Midbrain (tissue), 1 donor: ENCODE data around the gene BRF1.

Experiments
- DNase-seq: peaks from one replicate; lab custom pipeline; 2025; lab: John Stamatoyannopoulos, UW

Gene BRF1

DNA sequence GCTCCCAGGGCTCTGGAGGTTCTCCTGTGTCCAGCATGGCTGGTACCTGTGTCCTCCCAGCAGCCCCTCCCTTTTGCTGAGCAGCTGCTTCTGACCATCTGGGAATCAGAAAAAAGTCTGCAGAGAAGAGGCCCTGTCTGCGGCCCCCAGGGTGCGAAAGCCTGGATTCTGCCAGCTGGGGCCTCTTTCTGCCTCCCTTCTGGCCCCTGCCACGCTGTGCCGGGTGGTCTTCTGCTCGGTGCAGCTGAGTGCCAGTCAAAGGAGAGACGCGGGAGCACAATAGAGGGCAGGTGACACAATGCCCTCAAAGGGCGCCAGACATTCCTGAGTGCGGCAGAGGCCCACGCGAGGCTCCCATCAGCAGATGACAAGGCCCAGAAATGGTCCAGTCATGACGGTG, 39.8 kb downstream of the BRF1 start:
- DNase-seq, result no peak

GRCh38 chr14:105258846-105259245, 42.0 kb downstream of the BRF1 start:
- no peak for DNase-seq

- DNase-seq, result no peak
Observed at GRCh38 chr14:105257464-105257863, 43.3 kb downstream of the BRF1 start.

DNA sequence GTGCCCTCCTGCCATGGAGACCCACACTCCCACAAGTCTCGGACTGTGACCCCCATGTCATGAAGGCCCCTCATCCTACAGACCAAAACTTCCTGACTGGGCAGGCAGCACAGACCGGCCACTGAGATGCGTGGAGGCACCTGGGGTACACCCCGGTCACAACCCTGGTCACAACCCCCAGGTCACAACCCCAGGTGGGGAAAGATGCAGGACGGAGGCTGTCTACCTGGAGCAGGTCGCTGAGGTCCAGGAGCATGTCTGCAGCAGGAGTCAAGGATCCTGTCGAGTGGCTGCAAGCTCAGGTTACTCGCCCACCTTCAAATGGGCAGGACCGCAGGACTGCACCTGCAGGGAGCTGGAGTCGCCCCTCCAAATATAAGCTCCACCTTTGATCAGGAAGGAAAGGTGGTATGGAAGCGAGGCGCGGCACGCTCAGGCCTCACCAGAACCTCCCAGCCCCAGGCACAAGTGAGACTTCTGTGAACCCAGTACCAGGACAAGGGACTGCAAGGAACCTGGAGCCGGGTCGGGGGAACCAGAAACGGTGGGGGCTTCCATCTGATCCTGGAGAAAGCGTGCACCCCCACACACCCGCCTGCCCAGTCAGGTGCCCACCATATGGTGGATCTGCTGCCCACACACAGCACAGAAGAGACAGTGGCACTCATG, 44.4 kb downstream of the BRF1 start:
- no peak for DNase-seq

- no peak for DNase-seq
Observed at GRCh38 chr14:105255021-105255507, 45.7 kb downstream of the BRF1 start.

DNA sequence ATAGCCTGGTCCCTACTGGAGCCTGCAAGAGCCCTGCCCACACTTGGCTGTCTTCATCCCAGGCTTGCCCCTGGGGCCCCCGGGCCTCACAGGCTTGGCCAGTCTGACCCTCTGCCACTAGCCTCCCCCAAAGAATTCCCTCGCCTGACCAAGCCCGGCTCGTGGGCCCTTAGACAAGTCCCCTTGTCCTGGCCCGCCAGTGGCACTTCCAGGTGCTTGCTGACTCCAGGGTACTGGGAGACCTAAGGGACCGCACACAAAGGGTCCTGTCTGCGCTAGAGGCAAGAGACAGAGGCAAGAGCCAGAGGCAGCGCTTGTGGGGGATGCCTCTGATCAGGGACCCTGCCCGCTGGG, 47.5 kb downstream of the BRF1 start:
- DNase-seq, result no peak

- no peak for DNase-seq
Observed at GRCh38 chr14:105252552-105253328, 48.1 kb downstream of the BRF1 start.

GRCh38 chr14:105251920-105252319, 48.9 kb downstream of the BRF1 start:
- DNase-seq, result no peak

DNA sequence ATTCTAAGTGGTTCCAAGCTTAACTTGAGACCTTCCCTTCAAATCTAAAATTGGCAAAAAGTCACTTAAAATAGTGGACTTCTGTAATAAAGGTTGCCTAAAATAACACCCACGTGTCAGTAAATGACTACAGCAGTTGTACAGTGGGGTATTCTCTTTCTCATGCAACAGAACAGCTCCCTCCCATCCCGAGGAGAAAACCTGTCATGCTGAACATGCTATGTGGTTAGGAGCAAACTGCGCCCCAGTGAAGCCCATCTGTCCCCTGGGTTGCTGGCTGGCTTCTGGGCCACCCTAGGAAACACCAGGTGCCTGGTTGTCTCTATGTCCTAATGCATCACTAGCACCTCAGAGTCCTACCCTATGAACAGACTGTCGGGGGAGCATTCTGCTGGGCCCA, 49.8 kb downstream of the BRF1 start:
- no peak for DNase-seq

GRCh38 chr14:105250008-105250366, 50.8 kb downstream of the BRF1 start:
- DNase-seq, result no peak

DNA sequence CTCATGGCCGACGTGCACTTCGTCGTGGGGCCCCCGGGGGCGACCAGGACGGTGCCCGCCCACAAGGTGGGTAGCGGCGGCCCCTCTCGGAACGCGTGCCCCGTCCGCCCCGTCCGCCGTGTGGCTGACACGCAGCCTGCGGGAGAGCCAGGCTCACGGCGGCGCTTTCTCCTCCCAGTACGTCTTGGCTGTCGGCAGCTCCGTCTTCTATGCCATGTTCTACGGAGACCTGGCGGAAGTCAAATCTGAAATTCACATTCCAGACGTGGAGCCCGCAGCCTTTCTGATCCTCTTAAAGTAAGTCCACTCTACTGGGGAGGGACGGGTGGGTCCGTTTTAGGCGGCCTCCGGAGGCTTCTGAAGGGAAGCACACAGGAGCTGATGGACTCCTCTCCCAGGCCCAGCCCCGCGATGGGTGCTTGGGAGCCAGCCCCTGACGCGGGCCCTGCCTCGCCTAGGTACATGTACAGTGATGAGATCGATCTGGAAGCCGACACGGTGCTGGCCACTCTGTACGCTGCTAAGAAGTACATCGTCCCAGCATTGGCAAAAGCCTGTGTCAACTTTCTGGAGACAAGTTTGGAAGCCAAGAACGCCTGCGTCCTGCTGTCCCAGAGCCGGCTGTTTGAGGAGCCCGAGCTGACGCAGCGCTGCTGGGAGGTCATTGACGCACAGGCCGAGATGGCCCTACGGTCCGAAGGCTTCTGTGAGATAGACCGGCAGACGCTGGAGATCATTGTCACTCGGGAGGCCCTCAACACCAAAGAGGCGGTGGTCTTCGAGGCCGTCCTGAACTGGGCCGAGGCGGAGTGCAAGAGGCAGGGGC, 51.4 kb downstream of the BRF1 start:
- DNase-seq, result peak; percentile 15

DNA sequence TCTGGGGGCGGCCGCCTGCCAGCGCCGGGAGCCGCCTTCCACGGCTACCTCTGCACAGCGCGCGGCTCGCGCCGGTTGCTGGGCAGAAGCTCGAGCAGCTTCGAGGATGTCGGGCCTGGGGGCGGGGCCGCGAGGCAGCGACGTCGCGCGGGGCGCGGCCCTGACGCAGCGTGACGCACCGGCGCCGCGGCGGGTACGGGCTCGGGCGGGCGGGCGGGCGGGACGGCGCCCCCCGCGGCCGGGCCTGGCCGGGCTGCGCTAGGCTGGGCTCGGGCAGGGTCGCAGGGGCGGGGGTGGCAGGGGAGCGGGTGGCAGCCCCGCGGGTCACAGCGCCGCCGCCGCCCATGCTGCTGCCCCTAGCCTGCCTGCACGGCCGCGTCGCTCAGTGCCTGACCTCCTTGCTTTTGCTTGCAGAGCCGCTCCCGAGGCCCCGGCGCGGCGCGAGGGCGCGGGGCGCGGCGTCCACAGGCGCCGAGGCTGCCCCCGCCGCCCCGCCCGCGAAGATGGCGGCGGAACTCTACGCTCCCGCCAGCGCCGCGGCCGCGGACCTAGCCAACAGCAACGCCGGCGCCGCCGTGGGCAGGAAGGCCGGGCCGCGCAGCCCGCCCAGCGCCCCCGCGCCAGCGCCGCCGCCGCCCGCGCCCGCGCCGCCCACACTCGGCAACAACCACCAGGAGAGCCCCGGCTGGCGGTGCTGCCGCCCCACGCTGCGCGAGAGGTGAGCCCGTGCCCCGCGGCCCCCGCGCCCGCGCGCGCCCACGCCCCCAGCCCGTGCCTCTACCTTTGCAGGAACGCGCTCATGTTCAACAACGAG, 52.2 kb downstream of the BRF1 start, which contains the start of gene BTBD6:
Gene BTBD6 (plus strand): TSS at position 166 of the 814 bp plus-strand sequence. CDS start 179 bp downstream, at position 345.
- DNase-seq, result peak; percentile 86

DNA sequence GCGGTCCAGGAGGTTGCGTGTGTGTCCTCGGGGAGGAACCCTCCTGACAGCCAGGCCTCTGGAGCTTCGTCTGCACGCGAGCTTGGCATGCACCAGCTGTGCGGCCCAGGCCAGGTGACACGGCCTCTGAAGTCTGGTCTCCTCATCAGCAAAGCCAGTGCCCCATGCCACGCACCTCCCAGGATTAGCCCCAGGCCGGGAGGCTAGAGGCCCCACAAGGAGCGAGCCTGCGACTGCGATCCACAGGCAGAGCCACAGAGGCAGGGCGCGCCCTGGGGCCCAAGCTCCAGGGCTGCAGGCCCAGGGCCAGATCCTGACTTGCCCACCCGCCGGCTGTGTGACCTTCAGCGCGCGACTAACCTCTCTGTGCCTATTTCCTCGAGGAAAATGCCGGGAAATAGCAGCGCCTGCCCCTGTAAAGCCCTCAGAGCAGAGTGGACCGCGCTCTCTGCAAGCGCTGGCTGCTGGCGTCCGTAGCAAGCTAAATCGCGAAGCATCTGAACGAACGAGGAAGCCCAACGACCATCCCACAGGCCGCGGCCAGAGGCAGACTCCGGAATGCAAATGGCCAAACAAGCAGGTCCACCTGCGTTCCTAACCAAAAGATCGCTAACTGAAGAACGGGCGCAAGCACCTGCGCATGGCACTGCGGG, 53.0 kb downstream of the BRF1 start:
- no peak for DNase-seq

GRCh38 chr14:105247026-105247425, 53.8 kb downstream of the BRF1 start:
- DNase-seq, result no peak

- no peak for DNase-seq
Observed at GRCh38 chr14:105244334-105244733, 56.5 kb downstream of the BRF1 start.

- DNase-seq, result no peak
Observed at GRCh38 chr14:105241641-105242040, 59.2 kb downstream of the BRF1 start.

DNA sequence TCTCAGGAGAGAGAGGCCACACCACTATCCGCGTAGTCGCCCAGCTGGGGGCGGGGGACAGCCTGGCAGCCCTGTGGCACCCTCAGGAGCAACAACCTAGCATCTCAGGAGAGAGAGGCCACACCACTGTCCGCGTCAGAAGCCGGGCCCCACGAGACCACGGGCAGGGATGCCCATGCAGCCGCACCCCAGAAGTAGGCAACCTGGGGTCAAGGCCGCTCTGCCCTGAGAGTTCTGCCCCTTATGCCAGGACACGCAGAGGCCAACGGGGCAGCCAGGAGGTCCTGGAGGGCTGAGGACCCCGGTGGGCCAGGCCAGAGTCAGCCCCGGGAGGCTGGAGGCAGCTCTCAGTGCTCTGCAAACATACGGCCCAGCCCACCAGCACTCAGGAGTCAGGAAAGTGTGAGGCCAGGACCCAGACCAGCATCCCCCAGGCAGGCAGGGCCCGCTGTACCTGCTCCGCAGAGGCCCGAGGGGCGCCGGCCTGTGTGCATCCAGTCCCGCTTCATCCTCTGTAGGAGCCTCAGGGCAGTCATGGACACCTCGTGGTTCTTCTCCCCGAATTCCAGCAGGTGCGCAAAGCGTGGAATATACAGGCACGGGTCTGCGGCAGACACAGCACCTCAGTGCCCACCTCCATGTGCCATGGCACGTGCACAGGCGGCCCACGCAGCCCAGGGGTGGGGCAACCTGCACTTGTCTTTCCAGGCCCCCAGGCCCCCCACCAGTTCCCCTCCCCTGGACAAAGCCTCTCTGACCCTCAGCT, 59.8 kb downstream of the BRF1 start:
- no peak for DNase-seq

GRCh38 chr14:105229099-105229655, 71.6 kb downstream of the BRF1 start:
- no peak for DNase-seq

DNA sequence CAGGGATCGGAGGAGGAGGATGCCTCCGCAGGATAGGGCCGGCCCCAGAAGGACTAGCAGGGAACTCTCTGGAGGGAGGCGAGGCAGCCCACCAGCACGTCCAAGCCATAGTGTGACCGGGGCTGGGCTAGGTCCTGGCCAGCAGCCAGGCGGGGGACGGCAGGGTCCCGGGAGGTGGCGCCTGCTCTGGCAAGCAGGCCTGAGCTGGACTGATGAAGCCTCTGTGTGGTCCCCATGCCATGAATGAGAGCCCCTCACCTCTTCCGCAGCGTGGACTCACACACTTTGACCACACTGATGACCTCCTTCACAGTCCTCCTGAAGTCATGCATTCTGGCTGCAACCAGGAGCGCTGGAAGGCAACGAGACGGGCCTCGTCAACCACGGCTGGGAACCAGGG, 72.2 kb downstream of the BRF1 start:
- DNase-seq, result no peak

GRCh38 chr14:105227346-105227745, 73.5 kb downstream of the BRF1 start:
- no peak for DNase-seq
